GM12878 (cell line): ENCODE results near the gene HK1. TPM values are rescaled to one million over a fixed set of nuclear protein-coding genes. Genes with fewer than 3 reads are reported as not detected.

ENCODE experiments used
- ATAC-seq: fragments of 200-7000 bp; cut with Tn5 transposase; 3 replicates; pipeline ENCODE4 v1.9.1; 2020; ENCODE audit warnings: mild to moderate bottlenecking, moderate library complexity
- BruUV-seq: library from RNA; stranded (reverse); fragments of 400-500 nt; replicated peaks from 2 replicates; lab custom pipeline; 2021; lab: Mats Ljungman, UMichigan
- CTCF ChIA-PET: fragments of 300-600 bp; sonication (Branson Sonifier 250); formaldehyde crosslinking; extraction: SDS; loops from one replicate; lab custom pipeline; 2021; ENCODE audit warnings: inconsistent platforms; lab: Yijun Ruan, JAX
- POLR2A ChIA-PET: fragments of 350-600 bp; formaldehyde crosslinking; extraction: SDS; loops from one replicate; lab custom pipeline; 2021; ENCODE audit warnings: inconsistent platforms; lab: Charles Lee
- RAD21 ChIA-PET: fragments of 300-600 bp; sonication (Branson Sonifier 250); formaldehyde crosslinking; loops from one replicate; lab custom pipeline; 2023; ENCODE audit warnings: antibody characterized with exemption; ENCODE audit not compliant: unreplicated experiment; lab: Charles Lee
- SMC1A ChIA-PET: fragments of 300-600 bp; sonication (Branson Sonifier 250); formaldehyde crosslinking; loops from one replicate; lab custom pipeline; 2023; ENCODE audit not compliant: unreplicated experiment, uncharacterized antibody; lab: Charles Lee
- DNase-seq: peaks from one replicate; pipeline ENCODE4 v3.0.0-alpha.2; 2011; ENCODE audit warnings: low read depth, low spot score
- FAIRE-seq: peaks from 3 replicates; lab custom pipeline; 2011; peaks lifted over from hg19 to GRCh38; lab: Jason Lieb, UNC
- H2AFZ ChIP-seq: 2 replicates; pipeline ENCODE4 v1.6.0; 2011; ENCODE audit warnings: low read depth, low read length, control low read depth; ENCODE audit not compliant: control insufficient read depth
- H3K27ac ChIP-seq: 2 replicates; pipeline ENCODE4 v1.5.1; 2011; ENCODE audit warnings: control low read depth; ENCODE audit not compliant: control insufficient read depth, insufficient read depth
- H3K27me3 ChIP-seq, 2 experiments: replicated peaks in 1 of 2; 2 replicates each; pipeline versions ENCODE4 v1.6.0 to v1.6.1; 2011; ENCODE audit warnings: low read length in 1 of 2; ENCODE audit not compliant: control insufficient read depth in 2 of 2, insufficient read depth in 2 of 2
- H3K36me3 ChIP-seq, 2 experiments: 2 replicates each; pipeline ENCODE4 v1.5.1; 2011; ENCODE audit warnings: low read length in 1 of 2; ENCODE audit not compliant: control insufficient read depth in 2 of 2, insufficient read depth in 2 of 2
- H3K4me1 ChIP-seq: 2 replicates; pipeline ENCODE4 v1.6.1; 2011; ENCODE audit warnings: mild to moderate bottlenecking, low read length, moderate library complexity, mixed read lengths; ENCODE audit not compliant: control insufficient read depth, insufficient read depth
- H3K4me2 ChIP-seq: 2 replicates; pipeline ENCODE4 v1.6.0; 2011; ENCODE audit warnings: control low read depth; ENCODE audit not compliant: control insufficient read depth, insufficient read depth
- H3K4me3 ChIP-seq: fragments of 200-600 bp; sonication (generic); 2 replicates; pipeline ENCODE4 v1.5.1; 2016
- H3K79me2 ChIP-seq: 2 replicates; pipeline ENCODE4 v1.6.0; 2011; ENCODE audit warnings: low read length; ENCODE audit not compliant: control insufficient read depth, insufficient read depth
- H3K9ac ChIP-seq: 2 replicates; pipeline ENCODE4 v1.8.0; 2011; ENCODE audit warnings: low read length, control low read depth, mixed read lengths; ENCODE audit not compliant: control insufficient read depth, insufficient read depth
- H3K9me3 ChIP-seq: replicated peaks from 3 replicates; pipeline ENCODE4 v1.5.1; 2011; ENCODE audit warnings: mild to moderate bottlenecking, low read length; ENCODE audit not compliant: control insufficient read depth, insufficient read depth
- H4K20me1 ChIP-seq: 2 replicates; pipeline ENCODE4 v1.6.0; 2011; ENCODE audit not compliant: control insufficient read depth, insufficient read depth
- FOXM1 ChIP-seq: IDR thresholded peaks from 2 replicates; pipeline ENCODE4 v1.6.1; 2012; ENCODE audit warnings: low read depth, mild to moderate bottlenecking, inconsistent platforms, low read length, moderate library complexity
- MTA2 ChIP-seq: fragments of 450-650 bp; IDR thresholded peaks from 2 replicates; pipeline ENCODE4 v1.6.1; 2016; ENCODE audit warnings: low read depth, mild to moderate bottlenecking, moderate library complexity
- SMAD1 ChIP-seq: fragments of 450-650 bp; IDR thresholded peaks from 2 replicates; pipeline ENCODE4 v1.6.1; 2018; ENCODE audit warnings: mild to moderate bottlenecking, low read depth; ENCODE audit not compliant: partially characterized antibody
- WGBS: methylation state at CpG from one replicate; pipeline ENCODE4 v1.1.6; 2016; ENCODE audit warnings: low lambda C conversion rate; ENCODE audit not compliant: insufficient replicate concordance, insufficient coverage; ENCODE audit errors: missing lambda C conversion rate; 5-methylcytosine and 5-hydroxymethylcytosine counted together
- in situ Hi-C: fragments of 300-500 bp; cut with MboI; formaldehyde crosslinking; loops from 9 replicates; pipeline ENCODE4 v1.14.3; 2018; ENCODE audit warnings: mixed read lengths
- intact Hi-C: fragments of 100-400 bp; cut with micrococcal nuclease; formaldehyde crosslinking; loops from one replicate; pipeline ENCODE4 v1.14.2; 2022; ENCODE audit not compliant: unreplicated experiment
- polyA plus RNA-seq, 11 experiments: library from polyadenylated mRNA; depleted of rRNA in 4 of 11; unstranded in 6 of 11; stranded (reverse) in 5 of 11; fragments of >200 nt; fragmentation: Nextera tagmentation in 4 of 11; fragmentation: Illumina TruSeq in 1 of 11; extraction: Ambion mirVana in 4 of 11; extraction: Trizol in 1 of 11; gene quantifications; 1 replicate in 1 of 11; 2 replicates in 10 of 11; pipeline versions ENCODE4 v1.2.1 to v1.2.3, GENCODE V29; 2011 to 2016; ENCODE audit warnings: inconsistent platforms in 2 of 11, missing spikeins in 2 of 11, low read depth in 1 of 11
- total RNA-seq, 4 experiments: library from RNA; depleted of rRNA in 3 of 4; stranded (reverse); fragments of >200 nt in 3 of 4; fragmentation: Illumina TruSeq in 1 of 4; extraction: Trizol in 1 of 4; gene quantifications; 2 replicates each; pipeline versions ENCODE4 v1.2.1 to v1.2.3, GENCODE V29; 2013 to 2021
- TF ChIP-seq, protein P1 (sequence below): fragments of 450-650 bp; IDR thresholded peaks from 2 replicates; pipeline ENCODE4 v1.6.1; 2016; ENCODE audit warnings: mild to moderate bottlenecking
- TF ChIP-seq, protein P2 (sequence below): fragments of 450-650 bp; IDR thresholded peaks from 2 replicates; pipeline ENCODE4 v1.6.1; 2017; ENCODE audit warnings: antibody characterized with exemption, mild to moderate bottlenecking, moderate library complexity
- TF ChIP-seq, protein P3 (sequence below), 3 experiments: IDR thresholded peaks in 2 of 3; conservative IDR thresholded peaks in 1 of 3; 2 replicates each; pipeline ENCODE4 v1.5.1; 2011; ENCODE audit warnings: low read depth in 3 of 3, low read length in 3 of 3, mild to moderate bottlenecking in 3 of 3, control low read depth in 2 of 3, moderate library complexity in 2 of 3, inconsistent platforms in 1 of 3, mixed read lengths in 1 of 3; ENCODE audit not compliant: control insufficient read depth in 2 of 3, insufficient read depth in 1 of 3; ENCODE audit errors: extremely low read depth in 1 of 3
- TF ChIP-seq, protein P4 (sequence below): IDR thresholded peaks from 2 replicates; pipeline ENCODE4 v1.6.1; 2011; ENCODE audit warnings: low read depth, low read length, improper control_type of control experiment, borderline replicate concordance

The HK1 gene
- total and polyA plus RNA-seq, 10 of the 15 experiments (the other 5 are each of a cell fraction or from before 2014, with no cell fraction given) = 3.4 to 77.3 (median 46.6) TPM

DNA sequence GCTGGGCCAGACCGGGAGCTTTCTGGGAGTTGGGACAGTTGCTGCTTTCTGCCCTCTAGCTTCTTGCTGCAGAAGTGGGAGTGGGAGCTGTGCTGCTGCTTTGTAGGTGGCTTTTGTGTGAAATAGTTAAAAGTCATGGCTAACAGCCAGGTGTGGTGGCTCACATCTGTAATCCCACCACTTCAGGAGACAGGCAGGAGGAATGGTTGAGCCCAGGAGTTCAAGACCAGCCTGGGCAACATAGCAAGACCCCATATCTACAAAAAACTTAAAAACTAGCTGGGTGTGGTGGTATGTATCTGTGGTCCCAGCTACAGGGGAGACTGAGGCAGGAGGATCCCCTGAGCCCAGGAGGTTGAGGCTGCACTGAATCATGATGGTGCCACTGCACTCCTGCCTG, 124.8 kb downstream of the HK1 start:
- intact Hi-C loops = no loop called here
- Histone ChIP-seq H3K9ac (no peak overlapping the region), H3K27ac (no peak overlapping the region), H3K4me3 (no peak overlapping the region), H3K4me1 (peaks cover 3% of the 10 kb centered on the region), H3K27me3 (no peaks in the 10 kb centered on the region), H3K4me2 (no peak overlapping the region), H2AFZ (no peak overlapping the region), H3K9me3 (no peaks in the 10 kb centered on the region), H3K79me2 (no peaks in the 10 kb centered on the region), H3K36me3 (peaks cover 6% of the 10 kb centered on the region in 2 experiments; a peak in 3 of 4 replicates), H4K20me1 (no peaks in the 10 kb centered on the region)
- RAD21 ChIA-PET = interaction anchor here (0.6 kb wide), 1 partner anchor 102 kb away, joined by 4 read pairs; no protein-coding TSS in a partner anchor
- WGBS = 100% methylated on average over 1 of the region's 1 CpG
- POLR2A ChIA-PET = no interaction called here
- no TSS peak for BruUV-seq
- CTCF ChIA-PET = interaction anchor here (2.0 to 2.5 kb wide), 2 partner anchors 11 to 164 kb away, joined by 7 to 9 read pairs; no protein-coding TSS in a partner anchor
- DNase-seq = no peak
- SMC1A ChIA-PET = interaction anchor here (1.3 to 1.8 kb wide), 2 partner anchors 9 to 104 kb away, joined by 3 read pairs; no protein-coding TSS in a partner anchor
- TF ChIP-seq MTA2 (no peak), FOXM1 (no peak)
- TF ChIP-seq, protein P1, sequence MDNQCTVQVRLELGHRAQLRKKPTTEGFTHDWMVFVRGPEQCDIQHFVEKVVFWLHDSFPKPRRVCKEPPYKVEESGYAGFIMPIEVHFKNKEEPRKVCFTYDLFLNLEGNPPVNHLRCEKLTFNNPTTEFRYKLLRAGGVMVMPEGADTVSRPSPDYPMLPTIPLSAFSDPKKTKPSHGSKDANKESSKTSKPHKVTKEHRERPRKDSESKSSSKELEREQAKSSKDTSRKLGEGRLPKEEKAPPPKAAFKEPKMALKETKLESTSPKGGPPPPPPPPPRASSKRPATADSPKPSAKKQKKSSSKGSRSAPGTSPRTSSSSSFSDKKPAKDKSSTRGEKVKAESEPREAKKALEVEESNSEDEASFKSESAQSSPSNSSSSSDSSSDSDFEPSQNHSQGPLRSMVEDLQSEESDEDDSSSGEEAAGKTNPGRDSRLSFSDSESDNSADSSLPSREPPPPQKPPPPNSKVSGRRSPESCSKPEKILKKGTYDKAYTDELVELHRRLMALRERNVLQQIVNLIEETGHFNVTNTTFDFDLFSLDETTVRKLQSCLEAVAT = no peak
- no peak for ATAC-seq
- in situ Hi-C loops = loop anchor here (5.0 to 10.0 kb wide), 2 partner anchors 171 to 408 kb away; no protein-coding TSS in a partner anchor
- no peak for FAIRE-seq

DNA sequence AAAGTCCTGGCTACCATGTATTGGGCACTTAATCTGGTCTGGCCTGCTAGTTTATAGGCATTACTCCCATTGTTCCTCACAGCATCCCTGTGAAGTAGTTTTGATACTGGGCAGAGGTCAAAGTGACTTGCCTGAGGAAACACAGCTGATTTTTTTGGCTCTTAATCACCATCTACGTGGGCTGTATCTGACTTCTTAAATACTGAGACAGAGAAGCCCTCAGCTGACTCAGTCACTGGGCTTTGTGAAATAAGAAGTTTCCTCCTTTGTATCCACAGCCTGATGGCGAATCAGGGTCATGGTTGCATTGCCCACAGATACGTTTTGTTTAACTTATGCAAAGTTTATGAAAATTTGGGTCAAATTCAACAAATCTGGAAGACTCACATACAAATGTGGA, 125.2 kb downstream of the HK1 start:
- DNase-seq = no peak
- Histone ChIP-seq H3K79me2 (no peaks in the 10 kb centered on the region), H3K27me3 (no peaks in the 10 kb centered on the region), H4K20me1 (no peaks in the 10 kb centered on the region), H3K9me3 (no peaks in the 10 kb centered on the region), H3K4me2 (no peak overlapping the region), H3K4me3 (no peak overlapping the region), H2AFZ (no peak overlapping the region), H3K9ac (no peak overlapping the region), H3K36me3 (peaks cover 6% of the 10 kb centered on the region in 2 experiments; a peak in 3 of 4 replicates), H3K27ac (no peak overlapping the region), H3K4me1 (peaks cover 7% of the 10 kb centered on the region)
- WGBS = 35% methylated on average over 3 of the region's 3 CpGs
- intact Hi-C loops (no loop called here), in situ Hi-C loops (loop anchor here (5.0 to 10.0 kb wide), 2 partner anchors 171 to 409 kb away; no protein-coding TSS in a partner anchor)
- no TSS peak for BruUV-seq
- no peak for ATAC-seq
- POLR2A ChIA-PET = no interaction called here
- SMC1A ChIA-PET = interaction anchor here (1.0 to 1.8 kb wide), 3 partner anchors 9 to 104 kb away, joined by 3 to 4 read pairs (median 3); no protein-coding TSS in a partner anchor
- RAD21 ChIA-PET = interaction anchor here (0.6 to 1.1 kb wide), 2 partner anchors 11 to 102 kb away, joined by 3 to 4 read pairs; no protein-coding TSS in a partner anchor
- FAIRE-seq = no peak
- CTCF ChIA-PET = interaction anchor here (2.0 to 2.5 kb wide), 2 partner anchors 11 to 164 kb away, joined by 7 to 9 read pairs; no protein-coding TSS in a partner anchor
- no peak for TF ChIP-seq SMAD1
- TF ChIP-seq, protein P2, sequence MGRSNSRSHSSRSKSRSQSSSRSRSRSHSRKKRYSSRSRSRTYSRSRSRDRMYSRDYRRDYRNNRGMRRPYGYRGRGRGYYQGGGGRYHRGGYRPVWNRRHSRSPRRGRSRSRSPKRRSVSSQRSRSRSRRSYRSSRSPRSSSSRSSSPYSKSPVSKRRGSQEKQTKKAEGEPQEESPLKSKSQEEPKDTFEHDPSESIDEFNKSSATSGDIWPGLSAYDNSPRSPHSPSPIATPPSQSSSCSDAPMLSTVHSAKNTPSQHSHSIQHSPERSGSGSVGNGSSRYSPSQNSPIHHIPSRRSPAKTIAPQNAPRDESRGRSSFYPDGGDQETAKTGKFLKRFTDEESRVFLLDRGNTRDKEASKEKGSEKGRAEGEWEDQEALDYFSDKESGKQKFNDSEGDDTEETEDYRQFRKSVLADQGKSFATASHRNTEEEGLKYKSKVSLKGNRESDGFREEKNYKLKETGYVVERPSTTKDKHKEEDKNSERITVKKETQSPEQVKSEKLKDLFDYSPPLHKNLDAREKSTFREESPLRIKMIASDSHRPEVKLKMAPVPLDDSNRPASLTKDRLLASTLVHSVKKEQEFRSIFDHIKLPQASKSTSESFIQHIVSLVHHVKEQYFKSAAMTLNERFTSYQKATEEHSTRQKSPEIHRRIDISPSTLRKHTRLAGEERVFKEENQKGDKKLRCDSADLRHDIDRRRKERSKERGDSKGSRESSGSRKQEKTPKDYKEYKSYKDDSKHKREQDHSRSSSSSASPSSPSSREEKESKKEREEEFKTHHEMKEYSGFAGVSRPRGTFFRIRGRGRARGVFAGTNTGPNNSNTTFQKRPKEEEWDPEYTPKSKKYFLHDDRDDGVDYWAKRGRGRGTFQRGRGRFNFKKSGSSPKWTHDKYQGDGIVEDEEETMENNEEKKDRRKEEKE = no peak
- TF ChIP-seq, protein P3, sequence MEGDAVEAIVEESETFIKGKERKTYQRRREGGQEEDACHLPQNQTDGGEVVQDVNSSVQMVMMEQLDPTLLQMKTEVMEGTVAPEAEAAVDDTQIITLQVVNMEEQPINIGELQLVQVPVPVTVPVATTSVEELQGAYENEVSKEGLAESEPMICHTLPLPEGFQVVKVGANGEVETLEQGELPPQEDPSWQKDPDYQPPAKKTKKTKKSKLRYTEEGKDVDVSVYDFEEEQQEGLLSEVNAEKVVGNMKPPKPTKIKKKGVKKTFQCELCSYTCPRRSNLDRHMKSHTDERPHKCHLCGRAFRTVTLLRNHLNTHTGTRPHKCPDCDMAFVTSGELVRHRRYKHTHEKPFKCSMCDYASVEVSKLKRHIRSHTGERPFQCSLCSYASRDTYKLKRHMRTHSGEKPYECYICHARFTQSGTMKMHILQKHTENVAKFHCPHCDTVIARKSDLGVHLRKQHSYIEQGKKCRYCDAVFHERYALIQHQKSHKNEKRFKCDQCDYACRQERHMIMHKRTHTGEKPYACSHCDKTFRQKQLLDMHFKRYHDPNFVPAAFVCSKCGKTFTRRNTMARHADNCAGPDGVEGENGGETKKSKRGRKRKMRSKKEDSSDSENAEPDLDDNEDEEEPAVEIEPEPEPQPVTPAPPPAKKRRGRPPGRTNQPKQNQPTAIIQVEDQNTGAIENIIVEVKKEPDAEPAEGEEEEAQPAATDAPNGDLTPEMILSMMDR (IDR thresholded peaks at IDR 0.05 in 2 of 3, conservative IDR thresholded peaks at IDR 0.05 in 1 of 3; ENCODE audit: control insufficient read depth in 2 of 3, extremely low read depth in 1 of 3, insufficient read depth in 1 of 3, low read depth in 3 of 3, low read length in 3 of 3) = no peak
- TF ChIP-seq, protein P4, sequence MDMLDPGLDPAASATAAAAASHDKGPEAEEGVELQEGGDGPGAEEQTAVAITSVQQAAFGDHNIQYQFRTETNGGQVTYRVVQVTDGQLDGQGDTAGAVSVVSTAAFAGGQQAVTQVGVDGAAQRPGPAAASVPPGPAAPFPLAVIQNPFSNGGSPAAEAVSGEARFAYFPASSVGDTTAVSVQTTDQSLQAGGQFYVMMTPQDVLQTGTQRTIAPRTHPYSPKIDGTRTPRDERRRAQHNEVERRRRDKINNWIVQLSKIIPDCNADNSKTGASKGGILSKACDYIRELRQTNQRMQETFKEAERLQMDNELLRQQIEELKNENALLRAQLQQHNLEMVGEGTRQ = no peak
